D721Med (cell line): ENCODE measurements around the gene KCNG1.

Source experiments
- DNase-seq: peaks from one replicate; pipeline ENCODE4 v3.0.0; 2011; ENCODE audit warnings: low spot score; ENCODE audit not compliant: insufficient read length
- FAIRE-seq: peaks from 2 replicates; lab custom pipeline; 2011; peaks lifted over from hg19 to GRCh38; lab: Jason Lieb, UNC
- CTCF ChIP-seq: IDR thresholded peaks from 2 replicates; pipeline ENCODE4 v1.5.1; 2012; ENCODE audit warnings: mild to moderate bottlenecking, control low read depth; ENCODE audit not compliant: insufficient read depth; ENCODE audit errors: missing control alignments

Gene KCNG1

DNA sequence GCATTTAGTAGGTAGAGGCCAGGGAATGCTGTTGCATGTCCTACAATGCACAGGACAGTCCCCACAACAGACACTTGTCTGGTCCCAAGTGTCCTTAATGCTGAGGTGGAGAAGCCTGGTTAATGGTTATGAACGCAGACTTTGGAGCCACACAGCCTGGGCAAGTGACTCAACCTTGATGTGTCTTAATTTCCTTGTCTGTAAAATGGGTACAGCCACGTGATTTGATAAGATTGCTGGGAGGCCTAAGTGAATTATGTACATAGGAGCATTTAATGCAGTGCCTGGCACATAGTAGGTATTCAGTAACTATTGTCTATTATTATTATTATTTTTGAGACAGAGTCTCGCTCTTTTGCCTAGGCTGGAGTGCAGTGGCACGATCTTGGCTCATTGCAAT, 11.4 kb downstream of the KCNG1 start:
- no peak for FAIRE-seq
- DNase-seq, result no peak
- TF ChIP-seq CTCF, result no peak

GRCh38 chr20:51010932-51011331, 12.0 kb downstream of the KCNG1 start:
- no peak for TF ChIP-seq CTCF
- DNase-seq (no peak), FAIRE-seq (no peak)

GRCh38 chr20:51010043-51010365, 12.9 kb downstream of the KCNG1 start:
- no peak for FAIRE-seq
- TF ChIP-seq CTCF, result no peak
- DNase-seq, result no peak

DNA sequence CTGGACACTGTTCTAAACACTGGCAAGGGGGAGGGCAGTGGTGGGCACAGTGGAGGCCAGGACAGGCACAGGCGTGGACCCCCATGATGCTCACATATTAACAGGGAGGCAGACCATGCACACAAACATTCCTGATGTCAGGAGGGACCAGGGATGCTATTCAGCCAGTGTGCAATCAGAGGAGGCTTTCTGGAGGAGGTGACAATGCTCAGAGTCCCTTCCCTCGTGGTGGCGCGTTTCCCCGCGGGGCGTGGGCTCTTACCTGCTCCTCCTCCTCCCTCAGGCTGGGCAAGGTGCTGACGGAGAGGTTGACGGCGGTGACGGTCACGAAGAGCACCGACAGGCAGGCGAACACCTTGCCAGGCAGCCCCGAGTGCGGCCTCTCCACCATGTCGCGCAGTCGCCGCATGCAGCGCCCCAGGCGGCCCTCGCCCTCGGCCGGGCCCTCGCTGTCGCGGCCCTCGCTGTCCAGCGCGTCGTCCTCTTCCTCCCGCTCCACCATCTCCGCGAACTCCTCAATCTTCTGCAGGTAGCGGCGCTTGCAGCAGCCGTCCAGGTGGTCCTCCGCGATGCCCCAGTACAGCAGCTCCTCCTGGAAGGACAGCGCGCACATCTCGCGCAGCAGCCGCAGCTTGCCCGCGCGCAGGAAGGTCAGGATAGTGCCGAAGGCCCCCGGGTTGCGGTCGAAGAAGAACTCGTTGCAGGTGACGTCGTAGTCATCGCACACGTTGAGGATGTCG, 13.4 kb downstream of the KCNG1 start:
- no peak for DNase-seq
- TF ChIP-seq CTCF, result no peak
- no peak for FAIRE-seq

- no peak for TF ChIP-seq CTCF
- DNase-seq (no peak), FAIRE-seq (no peak)
Observed at GRCh38 chr20:51008718-51009117, 14.2 kb downstream of the KCNG1 start.

DNA sequence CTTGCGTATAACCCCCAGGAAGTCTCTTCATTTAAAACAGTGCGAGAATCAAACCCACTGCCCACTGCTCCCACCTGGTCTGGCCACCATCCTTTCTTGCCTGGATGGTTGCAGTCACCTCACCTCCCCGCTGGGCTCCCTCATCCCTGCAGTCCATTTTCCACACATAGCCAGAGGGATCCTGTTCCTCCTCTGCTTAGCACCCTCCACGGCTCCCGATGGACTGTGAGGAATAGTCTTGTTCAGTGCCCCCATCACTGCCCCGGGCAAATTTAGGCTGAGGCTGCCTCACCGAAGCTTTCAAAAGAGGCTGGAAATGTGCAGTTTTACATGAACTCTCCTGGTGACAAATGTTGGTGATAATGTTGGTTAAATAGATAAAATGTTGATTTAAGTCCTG, 17.7 kb downstream of the KCNG1 start:
- DNase-seq (no peak), FAIRE-seq (no peak)
- TF ChIP-seq CTCF, result no peak

DNA sequence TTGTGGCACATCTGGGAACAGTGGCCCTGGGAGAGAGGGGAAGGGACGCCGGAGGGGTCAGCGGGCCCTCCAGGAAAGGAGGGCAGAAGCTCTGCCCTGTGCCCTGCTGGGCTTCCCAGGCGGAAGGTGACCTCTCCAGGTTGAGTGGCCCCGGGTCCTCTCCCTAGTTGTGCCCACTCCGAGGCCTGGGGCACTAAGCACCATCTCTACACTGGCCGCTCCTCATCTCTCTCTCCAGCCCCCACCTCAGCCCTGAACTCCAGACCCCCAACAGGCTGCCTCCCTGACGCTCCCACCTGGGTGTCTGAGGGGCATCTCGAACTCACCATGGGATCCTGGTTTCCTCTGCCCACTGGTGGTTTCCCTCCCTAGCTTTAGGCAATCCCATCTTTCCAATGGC, 18.1 kb downstream of the KCNG1 start:
- TF ChIP-seq CTCF, result no peak
- FAIRE-seq (no peak), DNase-seq (no peak)
